ENCODE results near the gene LYRM1.

DNA sequence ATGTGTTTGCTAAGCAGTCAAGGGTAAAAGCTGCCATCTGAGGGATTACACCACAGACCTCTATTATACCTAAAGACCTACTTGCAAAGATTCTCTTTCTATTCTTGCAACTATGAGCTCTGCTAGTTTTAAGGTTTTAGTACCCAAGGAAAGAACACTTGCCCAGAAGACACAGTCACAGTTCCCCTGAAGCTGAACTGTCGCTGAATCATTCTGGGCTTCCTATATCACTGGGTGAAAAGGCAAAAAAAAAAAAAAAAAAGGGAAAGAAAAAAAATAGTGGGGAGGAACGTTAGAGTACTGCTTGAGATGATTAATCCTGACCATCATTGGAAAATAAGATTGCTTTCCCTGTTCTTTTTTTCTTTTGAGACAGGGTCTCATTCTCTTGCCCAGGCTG, 37.9 kb downstream of the LYRM1 start:
- TF ChIP-seq EZH2 (IDR thresholded peaks at IDR 0.05) (no peak), POLR2AphosphoS5 (IDR thresholded peaks at IDR 0.05; ENCODE audit: borderline replicate concordance, low read depth, low read length) (no peak), FOXP2 (optimal IDR thresholded peaks at IDR 0.05; ENCODE audit: control extremely low read depth, extremely low read length, insufficient read depth) (no peak)
